ENCODE measurements around the gene EFCAB11. TPM values are rescaled to one million over a fixed set of nuclear protein-coding genes. Genes with fewer than 3 reads are reported as not detected.

The EFCAB11 gene
- total and polyA plus RNA-seq, 2 of the 8 experiments (the other 6 are each of a cell fraction or from before 2014, with no cell fraction given), result 6.8 to 12.8 TPM

DNA sequence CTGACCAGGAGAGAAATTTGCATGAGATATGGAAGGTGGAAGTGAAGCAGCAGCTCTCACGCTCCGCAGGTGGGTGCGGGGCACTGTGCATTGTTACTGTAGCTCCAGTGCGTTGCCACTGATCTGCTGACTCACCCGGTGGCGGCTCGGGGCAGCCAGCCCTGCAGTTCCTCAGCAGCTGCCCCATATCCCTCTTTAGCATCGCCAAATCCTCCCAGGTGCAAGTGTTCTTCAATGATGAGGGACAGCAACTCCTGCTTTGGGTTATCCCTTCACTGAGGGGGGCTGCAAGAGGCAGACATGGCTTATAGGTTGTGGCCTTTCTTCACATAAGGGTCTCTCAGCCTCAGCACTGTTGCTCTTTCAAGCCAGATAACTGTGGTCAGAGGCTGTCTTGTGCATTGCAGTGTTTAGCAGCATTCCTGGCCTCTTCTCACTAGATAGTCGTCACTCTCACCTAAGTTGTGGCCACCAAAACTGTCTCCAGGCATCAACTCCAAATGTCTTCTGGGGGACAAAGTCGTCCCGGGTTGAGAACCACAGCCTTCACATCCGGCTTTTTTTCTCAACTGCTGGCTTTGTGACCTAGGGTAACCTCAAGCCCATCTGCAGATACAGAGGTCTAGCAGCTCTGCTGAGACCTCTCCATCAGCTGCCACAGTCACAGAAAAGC, 180.8 kb downstream of the EFCAB11 start (continued):
- TF ChIP-seq CHD7 (IDR thresholded peaks at IDR 0.05; ENCODE audit: insufficient replicate concordance, low read length) (no peak), MAX (IDR thresholded peaks at IDR 0.05) (peak; percentile 50; the same call in 1 of the 2 replicates), CHD1 (IDR thresholded peaks at IDR 0.05; ENCODE audit: low read depth, low read length) (no peak), SP2 (IDR thresholded peaks at IDR 0.05; ENCODE audit: low read length) (no peak), BRCA1 (IDR thresholded peaks at IDR 0.05; ENCODE audit: low read depth, low read length) (no peak), CTCF (IDR thresholded peaks at IDR 0.05; ENCODE audit: control extremely low read depth in 1 of 3, insufficient read depth in 1 of 3, low read depth in 1 of 3, low read length in 3 of 3) (0 out of 4 replicates have a peak, but pooled peaks of 1 of the 3 experiments have one; percentile 7), CBX8 (IDR thresholded peaks at IDR 0.05; ENCODE audit: borderline replicate concordance, low read depth, low read length) (no peak)
